Measurements from ENCODE around the gene ZNF462.

ZNF462 gene

GRCh38 chr9:106929471-106930177 is 66.7 kb downstream of the ZNF462 start:
- no peak for DNase-seq

- no peak for DNase-seq
These were observed 67.5 kb downstream of the ZNF462 start for GRCh38 chr9:106930477-106930876.

GRCh38 chr9:106931466-106931865 is 68.5 kb downstream of the ZNF462 start:
- no peak for DNase-seq

GRCh38 chr9:106932178-106932577 is 69.2 kb downstream of the ZNF462 start:
- DNase-seq, result no peak

GRCh38 chr9:106932675-106933074 is 69.7 kb downstream of the ZNF462 start:
- no peak for DNase-seq

GRCh38 chr9:106933470-106933869 is 70.5 kb downstream of the ZNF462 start:
- DNase-seq, result no peak

- no peak for DNase-seq
These were observed 71.7 kb downstream of the ZNF462 start for GRCh38 chr9:106934442-106935238.

GRCh38 chr9:106936680-106937079 is 73.7 kb downstream of the ZNF462 start:
- DNase-seq, result no peak

- DNase-seq, result no peak
These were observed 79.0 kb downstream of the ZNF462 start for GRCh38 chr9:106941916-106942315.

- DNase-seq, result no peak
These were observed 83.0 kb downstream of the ZNF462 start for GRCh38 chr9:106945727-106946660.

- DNase-seq, result no peak
These were observed 84.3 kb downstream of the ZNF462 start for GRCh38 chr9:106947106-106947900.

- no peak for DNase-seq
These were observed 90.2 kb downstream of the ZNF462 start for GRCh38 chr9:106953174-106953573.

- no peak for DNase-seq
These were observed 91.6 kb downstream of the ZNF462 start for GRCh38 chr9:106954558-106954957.

- no peak for DNase-seq
These were observed 92.2 kb downstream of the ZNF462 start for GRCh38 chr9:106954974-106955850.

- no peak for DNase-seq
These were observed 94.0 kb downstream of the ZNF462 start for GRCh38 chr9:106956971-106957370.

GRCh38 chr9:106958955-106959657 is 96.1 kb downstream of the ZNF462 start:
- no peak for DNase-seq

- DNase-seq, result no peak
These were observed 97.3 kb downstream of the ZNF462 start for GRCh38 chr9:106960258-106960657.

- DNase-seq, result no peak
These were observed 98.7 kb downstream of the ZNF462 start for GRCh38 chr9:106961623-106962022.

GRCh38 chr9:106962122-106962521 is 99.2 kb downstream of the ZNF462 start:
- DNase-seq, result no peak

- no peak for DNase-seq
These were observed 99.8 kb downstream of the ZNF462 start for GRCh38 chr9:106962615-106963363.

All from DMS79 treated with DMSO at 0.1 percent for 48 hours (cell line).